A549 (cell line): Measurements from ENCODE around the gene SBNO2. TPM values are rescaled to one million over a fixed set of nuclear protein-coding genes. Genes with fewer than 3 reads are reported as not detected.

Experiments used
- ATAC-seq, 2 experiments: fragments of 200-7000 bp in 1 of 2; fragments of >200 bp in 1 of 2; cut with Nextera tagmentation in 1 of 2; cut with Tn5 transposase in 1 of 2; 3 replicates each; pipeline versions ENCODE4 v1.8.0 to v1.9.1; 2018 to 2020; ENCODE audit warnings: mild to moderate bottlenecking in 1 of 2, moderate library complexity in 1 of 2
- CTCF ChIA-PET: fragments of 300-600 bp; sonication (Branson Sonifier 250); formaldehyde crosslinking; extraction: SDS; loops from one replicate; lab custom pipeline; 2021; ENCODE audit warnings: antibody characterized with exemption, inconsistent platforms; lab: Yijun Ruan, JAX
- POLR2A ChIA-PET: fragments of 350-600 bp; formaldehyde crosslinking; extraction: SDS; loops from one replicate; lab custom pipeline; 2021; ENCODE audit warnings: antibody characterized with exemption, inconsistent platforms; lab: Yijun Ruan, JAX
- DNase-seq, 2 experiments: peaks; one replicate each; pipeline versions ENCODE4 v3.0.0 to v3.0.0-alpha.2; 2011 to 2016; ENCODE audit warnings: low read depth in 1 of 2, low spot score in 1 of 2
- FAIRE-seq: peaks from 2 replicates; lab custom pipeline; 2011; peaks lifted over from hg19 to GRCh38; lab: Jason Lieb, UNC
- H3K27ac ChIP-seq, 2 experiments: fragments of >200 bp; sonication (Bioruptor Twin); formaldehyde crosslinking; 3 replicates each; pipeline ENCODE4 v1.5.1; 2016 to 2017
- H3K4me1 ChIP-seq: fragments of >200 bp; sonication (Bioruptor Twin); formaldehyde crosslinking; 3 replicates; pipeline ENCODE4 v1.6.1; 2016
- H3K4me2 ChIP-seq: fragments of >200 bp; sonication (Bioruptor Twin); formaldehyde crosslinking; 3 replicates; pipeline ENCODE4 v1.6.1; 2016
- H3K4me3 ChIP-seq: fragments of >200 bp; sonication (Bioruptor Twin); formaldehyde crosslinking; 3 replicates; pipeline ENCODE4 v1.5.1; 2016
- H3K9me3 ChIP-seq: fragments of >200 bp; sonication (Bioruptor Twin); formaldehyde crosslinking; 3 replicates; pipeline ENCODE4 v1.6.1; 2016
- CHD4 ChIP-seq: fragments of 200-600 bp; sonication (generic); IDR thresholded peaks from 2 replicates; pipeline ENCODE4 v1.6.1; 2016; ENCODE audit warnings: antibody characterized with exemption, mild to moderate bottlenecking, borderline replicate concordance
- FOSL2 ChIP-seq, 2 experiments: fragments of 450-650 bp in 1 of 2; fragments of >200 bp in 1 of 2; sonication (Bioruptor Twin) in 1 of 2; formaldehyde crosslinking; IDR thresholded peaks; 2 replicates each; pipeline versions ENCODE4 v1.5.0 to v1.6.1; 2016 to 2020; ENCODE audit warnings: mild to moderate bottlenecking in 1 of 2, moderate library complexity in 1 of 2
- HDAC2 ChIP-seq: fragments of 200-600 bp; sonication (generic); IDR thresholded peaks from 2 replicates; pipeline ENCODE4 v1.6.1; 2016
- HOXB5 ChIP-seq: fragments of 250-450 bp; sonication (Bioruptor Pico); IDR thresholded peaks from 2 replicates; pipeline ENCODE4 v1.5.0; 2020; ENCODE audit warnings: mild to moderate bottlenecking, moderate library complexity
- JUN ChIP-seq, 2 experiments: fragments of >200 bp; sonication (Bioruptor Twin); formaldehyde crosslinking; IDR thresholded peaks; 2 replicates in 1 of 2; 3 replicates in 1 of 2; pipeline ENCODE4 v1.6.1; 2016 to 2017
- KDM1A ChIP-seq: fragments of 200-600 bp; sonication (generic); IDR thresholded peaks from 2 replicates; pipeline ENCODE4 v1.6.1; 2016; ENCODE audit warnings: low read depth, mild to moderate bottlenecking
- KDM5A ChIP-seq: fragments of 200-600 bp; sonication (generic); IDR thresholded peaks from 2 replicates; pipeline ENCODE4 v1.6.1; 2016; ENCODE audit warnings: antibody characterized with exemption, mild to moderate bottlenecking
- NPAS2 ChIP-seq: fragments of 250-450 bp; sonication (Bioruptor Pico); IDR thresholded peaks from 2 replicates; pipeline ENCODE4 v1.8.0; 2022; ENCODE audit warnings: mild to moderate bottlenecking, moderate library complexity, borderline replicate concordance
- POLR2A ChIP-seq: IDR thresholded peaks from 2 replicates; pipeline ENCODE4 v1.6.1; 2012; ENCODE audit warnings: mild to moderate bottlenecking, low read length
- RARB ChIP-seq: fragments of 250-450 bp; sonication (Bioruptor Pico); IDR thresholded peaks from 2 replicates; pipeline ENCODE4 v1.8.0; 2021; ENCODE audit warnings: mild to moderate bottlenecking, moderate library complexity
- RCOR1 ChIP-seq: fragments of 150-350 bp; IDR thresholded peaks from 2 replicates; pipeline ENCODE4 v1.6.1; 2014; ENCODE audit warnings: antibody characterized with exemption, low read length, low read depth
- RFX5 ChIP-seq: fragments of 450-650 bp; IDR thresholded peaks from 2 replicates; pipeline ENCODE4 v1.7.1; 2014; ENCODE audit warnings: antibody characterized with exemption, mild to moderate bottlenecking, moderate library complexity
- RNF2 ChIP-seq: fragments of 200-600 bp; sonication (generic); IDR thresholded peaks from 2 replicates; pipeline ENCODE4 v1.6.1; 2016; ENCODE audit warnings: low read depth, mild to moderate bottlenecking, antibody characterized with exemption, moderate library complexity, borderline replicate concordance
- TFCP2L1 ChIP-seq: fragments of 250-450 bp; sonication (Bioruptor Pico); IDR thresholded peaks from 2 replicates; pipeline ENCODE4 v1.5.0; 2021; ENCODE audit warnings: mild to moderate bottlenecking
- TP53 ChIP-seq: fragments of 250-450 bp; sonication (Bioruptor Pico); IDR thresholded peaks from 2 replicates; pipeline ENCODE4 v1.5.0; 2021; ENCODE audit warnings: mild to moderate bottlenecking, moderate library complexity
- ZFP36 ChIP-seq: fragments of 450-650 bp; IDR thresholded peaks from 2 replicates; pipeline ENCODE4 v1.6.1; 2014; ENCODE audit warnings: borderline replicate concordance; ENCODE audit not compliant: partially characterized antibody
- WGBS: methylation state at CpG from one replicate; pipeline ENCODE4 v1.1.6; 2017; ENCODE audit errors: missing lambda C conversion rate; 5-methylcytosine and 5-hydroxymethylcytosine counted together
- polyA plus RNA-seq, 4 experiments: library from polyadenylated mRNA; depleted of rRNA in 3 of 4; stranded (reverse); fragments of >200 nt; fragmentation: RNase III in 1 of 4; extraction: RNeasy Plus Mini Kit Qiagen cat#74134 plus additional on column Dnase treatment in 1 of 4; gene quantifications; 2 replicates in 3 of 4; 3 replicates in 1 of 4; pipeline ENCODE4 v1.2.3, GENCODE V29; 2011 to 2017
- TF ChIP-seq, protein P1 (sequence below): fragments of 250-450 bp; sonication (Bioruptor Pico); IDR thresholded peaks from 2 replicates; pipeline ENCODE4 v1.5.0; 2020; ENCODE audit warnings: low read depth, mild to moderate bottlenecking, moderate library complexity
- TF ChIP-seq, protein P2 (sequence below): fragments of 200-600 bp; sonication (generic); IDR thresholded peaks from 2 replicates; pipeline ENCODE4 v1.6.1; 2016; ENCODE audit warnings: antibody characterized with exemption, mild to moderate bottlenecking, moderate library complexity
- TF ChIP-seq, protein P3 (sequence below): fragments of 150-350 bp; IDR thresholded peaks from 2 replicates; pipeline ENCODE4 v1.6.1; 2014; ENCODE audit warnings: low read depth, mild to moderate bottlenecking, low read length
- TF ChIP-seq, protein P4 (sequence below): fragments of 450-650 bp; IDR thresholded peaks from 2 replicates; pipeline ENCODE4 v1.6.1; 2014; ENCODE audit warnings: antibody characterized with exemption

The SBNO2 gene
- polyA plus RNA-seq, 2 of the 4 experiments (the other 2 are of a cell fraction) = 6.8 to 27.0 TPM

DNA sequence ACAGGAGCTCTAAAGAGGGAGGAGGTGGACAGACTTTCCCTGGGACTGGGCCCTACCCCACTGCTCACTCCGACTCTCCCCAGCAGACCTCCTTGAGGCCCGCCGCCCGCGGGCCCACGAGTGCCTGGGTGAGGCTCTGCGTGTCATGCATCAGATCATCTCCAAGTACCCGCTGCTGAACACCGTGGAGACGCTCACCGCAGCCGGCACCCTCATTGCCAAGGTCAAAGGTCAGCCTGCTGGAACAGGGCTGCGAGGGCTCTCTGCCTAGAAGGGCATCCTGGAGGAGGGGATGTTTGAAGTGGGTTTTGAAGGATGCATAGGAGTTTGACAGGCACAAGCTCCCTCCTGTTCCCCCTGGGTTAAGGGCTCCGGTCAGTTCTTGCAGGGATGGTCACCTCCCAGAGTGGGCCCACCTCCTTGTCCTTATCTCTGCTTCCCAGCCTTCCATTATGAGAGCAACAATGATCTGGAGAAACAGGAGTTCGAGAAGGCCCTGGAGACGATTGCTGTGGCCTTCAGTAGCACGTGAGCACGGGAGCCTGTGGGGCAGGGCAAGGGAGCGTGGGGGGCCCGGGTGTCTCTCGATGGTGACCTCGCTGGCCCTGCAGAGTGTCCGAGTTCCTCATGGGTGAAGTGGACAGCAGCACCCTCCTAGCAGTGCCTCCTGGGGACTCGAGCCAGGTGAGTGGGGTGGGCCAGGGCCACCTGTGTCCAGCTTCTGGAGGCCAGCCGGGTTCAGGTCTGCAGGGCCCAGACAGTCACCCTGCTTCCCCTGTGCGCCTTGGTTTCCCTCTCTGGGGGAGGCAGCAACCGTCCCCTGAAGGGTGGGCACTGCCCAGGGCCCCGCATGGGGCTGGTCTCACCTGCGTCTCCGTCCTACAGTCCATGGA is 100.8 kb downstream of the SBNO2 start:
- Histone ChIP-seq H3K27ac (peak overlapping the region in 1 of 2 experiments; percentile 99; a peak in 1 of 6 replicates), H3K4me3 (no peak overlapping the region), H3K9me3 (no peaks in the 10 kb centered on the region), H3K4me2 (no peak overlapping the region; the same call in 2 of the 3 replicates), H3K4me1 (peaks cover 13% of the 10 kb centered on the region)
- TF ChIP-seq HOXB5 (CRISPR knock-in tag) (no peak), ZFP36 (peak; percentile 62)
- TF ChIP-seq, protein P1, sequence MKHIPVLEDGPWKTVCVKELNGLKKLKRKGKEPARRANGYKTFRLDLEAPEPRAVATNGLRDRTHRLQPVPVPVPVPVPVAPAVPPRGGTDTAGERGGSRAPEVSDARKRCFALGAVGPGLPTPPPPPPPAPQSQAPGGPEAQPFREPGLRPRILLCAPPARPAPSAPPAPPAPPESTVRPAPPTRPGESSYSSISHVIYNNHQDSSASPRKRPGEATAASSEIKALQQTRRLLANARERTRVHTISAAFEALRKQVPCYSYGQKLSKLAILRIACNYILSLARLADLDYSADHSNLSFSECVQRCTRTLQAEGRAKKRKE = no peak
- WGBS = 86% methylated on average over 21 of the region's 30 CpGs
- DNase-seq (no peak), FAIRE-seq (no peak), ATAC-seq (peak in 1 of 2 experiments; percentile 2; a peak in 1 of 6 replicates)
- ChIA-PET CTCF (interaction anchor here (1.6 kb wide), 1 partner anchor 8 kb away, joined by 4 read pairs; no protein-coding TSS in a partner anchor), POLR2A (interaction anchor here (0.5 kb wide), 1 partner anchor 24 kb away, joined by 3 read pairs; no protein-coding TSS in a partner anchor)

DNA sequence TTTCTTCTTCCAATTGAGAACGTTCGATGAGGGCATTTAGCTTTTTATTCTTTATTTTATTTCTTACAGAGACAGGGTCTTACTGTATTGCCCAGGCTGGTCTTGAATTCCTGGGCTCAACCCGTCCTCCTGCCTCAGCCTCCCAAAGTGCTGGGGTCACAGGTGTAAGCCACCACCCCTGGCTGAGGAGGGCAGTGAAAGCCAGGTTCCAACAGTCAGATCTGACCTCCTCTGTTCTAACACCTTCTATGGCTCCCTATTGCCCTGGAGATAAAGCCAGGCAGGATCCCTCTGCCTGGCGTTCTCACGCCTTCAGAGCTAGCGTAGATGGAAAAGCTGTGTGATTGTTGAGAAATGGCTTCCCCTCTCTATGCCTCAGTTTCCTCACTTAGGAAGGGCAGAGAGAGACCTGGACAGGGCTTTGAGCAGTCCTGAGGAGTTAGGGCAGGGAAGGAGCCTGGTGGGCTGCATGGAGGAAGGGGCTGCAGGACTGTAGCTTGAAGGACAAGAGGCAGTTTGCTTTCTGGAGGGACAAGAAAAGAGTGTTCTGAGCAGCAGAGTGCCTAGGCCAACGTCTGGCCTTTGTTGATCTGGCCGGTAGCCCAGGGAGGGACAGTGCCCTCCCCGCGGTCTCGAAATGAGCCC is 101.6 kb downstream of the SBNO2 start:
- POLR2A ChIA-PET = interaction anchor here (0.5 kb wide), 1 partner anchor 24 kb away, joined by 3 read pairs; no protein-coding TSS in a partner anchor
- H3K4me1 ChIP-seq = peaks cover 15% of the 10 kb centered on the region
- FAIRE-seq = no peak
- no peak for TF ChIP-seq KDM5A
- no peak for TF ChIP-seq CHD4
- TF ChIP-seq RCOR1 = no peak
- peak; percentile 86 for TF ChIP-seq ZFP36
- no peak for TF ChIP-seq RARB (CRISPR knock-in tag)
- no peak for TF ChIP-seq RFX5
- TF ChIP-seq, protein P1 = no peak
- TF ChIP-seq NPAS2 = no peak
- TF ChIP-seq KDM1A = peak; percentile 95
- TF ChIP-seq HDAC2 = peak; percentile 57; the same call in 1 of the 2 replicates
- no peak for TF ChIP-seq POLR2A
- no peak for TF ChIP-seq TFCP2L1
- TF ChIP-seq FOSL2 (IDR thresholded peaks at IDR 0.05) = no peak
- TF ChIP-seq FOSL2 (CRISPR knock-in tag; IDR thresholded peaks at IDR 0.05) = no peak
- no peak overlapping the region for H3K4me2 ChIP-seq
- CTCF ChIA-PET = interaction anchor here (0.8 to 2.7 kb wide), 4 partner anchors 8 to 167 kb away, joined by 3 to 13 read pairs (median 4); no protein-coding TSS in a partner anchor
- no peak for DNase-seq
- 85% methylated on average over 11 of the region's 11 CpGs for WGBS
- no peak overlapping the region for H3K27ac ChIP-seq
- ATAC-seq = no peak
- no peaks in the 10 kb centered on the region for H3K9me3 ChIP-seq
- no peak overlapping the region for H3K4me3 ChIP-seq

DNA sequence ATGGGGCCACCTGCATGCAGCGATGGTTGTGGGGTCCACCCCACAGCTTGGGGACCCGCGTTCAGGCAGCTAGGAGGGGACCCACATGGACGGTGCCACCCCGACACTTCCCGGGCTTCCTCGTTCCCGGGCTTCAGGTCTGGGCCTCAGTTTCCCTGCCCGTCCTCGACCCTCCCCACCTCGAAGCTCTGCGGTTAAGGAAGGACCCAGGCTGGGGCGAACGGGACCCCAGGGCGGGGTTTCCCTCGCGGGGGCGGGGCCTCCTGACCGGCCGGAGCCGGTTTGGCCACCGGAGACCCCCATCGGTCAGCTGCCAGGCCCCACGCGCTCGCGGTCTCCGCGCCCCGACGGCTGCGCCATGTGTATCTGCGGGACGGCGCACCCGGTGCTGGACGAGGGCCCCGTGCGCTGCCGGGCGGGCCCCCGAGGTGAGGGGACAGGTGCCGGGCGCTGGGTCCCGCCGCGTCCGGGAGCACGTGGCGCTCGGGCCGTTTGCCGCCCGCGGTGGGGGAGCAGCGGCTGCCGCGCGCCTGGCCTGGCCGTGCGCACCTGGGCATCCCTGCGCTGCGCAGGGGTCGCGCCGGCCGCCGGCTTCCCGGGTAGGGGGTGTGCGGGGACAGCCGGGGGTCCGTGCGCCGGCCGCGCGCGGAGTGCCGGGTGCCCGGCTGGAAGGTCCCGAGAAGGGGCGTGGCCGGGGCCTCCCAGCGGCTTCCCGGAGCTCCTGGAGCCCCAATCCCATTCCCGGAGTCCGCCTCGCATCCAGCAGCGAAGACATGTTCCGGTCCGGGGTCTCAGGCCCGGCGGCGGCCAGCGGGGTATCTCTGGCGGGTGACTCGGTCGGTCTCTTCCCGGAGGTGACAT is 102.9 kb downstream of the SBNO2 start:
- no peaks in the 10 kb centered on the region for H3K9me3 ChIP-seq
- no peak overlapping the region for H3K4me2 ChIP-seq
- DNase-seq (no peak), FAIRE-seq (no peak), ATAC-seq (no peak)
- H3K4me3 ChIP-seq = no peak overlapping the region
- 91% methylated on average over 12 of the region's 99 CpGs for WGBS
- H3K4me1 ChIP-seq = peaks cover 28% of the 10 kb centered on the region
- ChIA-PET CTCF (interaction anchor here (0.8 to 2.7 kb wide), 7 partner anchors 14 to 168 kb away, joined by 3 to 13 read pairs (median 3); no protein-coding TSS in a partner anchor), POLR2A (no interaction called here)
- TF ChIP-seq, protein P2, sequence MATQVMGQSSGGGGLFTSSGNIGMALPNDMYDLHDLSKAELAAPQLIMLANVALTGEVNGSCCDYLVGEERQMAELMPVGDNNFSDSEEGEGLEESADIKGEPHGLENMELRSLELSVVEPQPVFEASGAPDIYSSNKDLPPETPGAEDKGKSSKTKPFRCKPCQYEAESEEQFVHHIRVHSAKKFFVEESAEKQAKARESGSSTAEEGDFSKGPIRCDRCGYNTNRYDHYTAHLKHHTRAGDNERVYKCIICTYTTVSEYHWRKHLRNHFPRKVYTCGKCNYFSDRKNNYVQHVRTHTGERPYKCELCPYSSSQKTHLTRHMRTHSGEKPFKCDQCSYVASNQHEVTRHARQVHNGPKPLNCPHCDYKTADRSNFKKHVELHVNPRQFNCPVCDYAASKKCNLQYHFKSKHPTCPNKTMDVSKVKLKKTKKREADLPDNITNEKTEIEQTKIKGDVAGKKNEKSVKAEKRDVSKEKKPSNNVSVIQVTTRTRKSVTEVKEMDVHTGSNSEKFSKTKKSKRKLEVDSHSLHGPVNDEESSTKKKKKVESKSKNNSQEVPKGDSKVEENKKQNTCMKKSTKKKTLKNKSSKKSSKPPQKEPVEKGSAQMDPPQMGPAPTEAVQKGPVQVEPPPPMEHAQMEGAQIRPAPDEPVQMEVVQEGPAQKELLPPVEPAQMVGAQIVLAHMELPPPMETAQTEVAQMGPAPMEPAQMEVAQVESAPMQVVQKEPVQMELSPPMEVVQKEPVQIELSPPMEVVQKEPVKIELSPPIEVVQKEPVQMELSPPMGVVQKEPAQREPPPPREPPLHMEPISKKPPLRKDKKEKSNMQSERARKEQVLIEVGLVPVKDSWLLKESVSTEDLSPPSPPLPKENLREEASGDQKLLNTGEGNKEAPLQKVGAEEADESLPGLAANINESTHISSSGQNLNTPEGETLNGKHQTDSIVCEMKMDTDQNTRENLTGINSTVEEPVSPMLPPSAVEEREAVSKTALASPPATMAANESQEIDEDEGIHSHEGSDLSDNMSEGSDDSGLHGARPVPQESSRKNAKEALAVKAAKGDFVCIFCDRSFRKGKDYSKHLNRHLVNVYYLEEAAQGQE = no peak
- TF ChIP-seq JUN (IDR thresholded peaks at IDR 0.05) (no peak), RNF2 (no peak), TP53 (CRISPR knock-in tag) (no peak)
- TF ChIP-seq, protein P3, sequence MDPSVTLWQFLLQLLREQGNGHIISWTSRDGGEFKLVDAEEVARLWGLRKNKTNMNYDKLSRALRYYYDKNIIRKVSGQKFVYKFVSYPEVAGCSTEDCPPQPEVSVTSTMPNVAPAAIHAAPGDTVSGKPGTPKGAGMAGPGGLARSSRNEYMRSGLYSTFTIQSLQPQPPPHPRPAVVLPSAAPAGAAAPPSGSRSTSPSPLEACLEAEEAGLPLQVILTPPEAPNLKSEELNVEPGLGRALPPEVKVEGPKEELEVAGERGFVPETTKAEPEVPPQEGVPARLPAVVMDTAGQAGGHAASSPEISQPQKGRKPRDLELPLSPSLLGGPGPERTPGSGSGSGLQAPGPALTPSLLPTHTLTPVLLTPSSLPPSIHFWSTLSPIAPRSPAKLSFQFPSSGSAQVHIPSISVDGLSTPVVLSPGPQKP = no peak
- TF ChIP-seq, protein P4, sequence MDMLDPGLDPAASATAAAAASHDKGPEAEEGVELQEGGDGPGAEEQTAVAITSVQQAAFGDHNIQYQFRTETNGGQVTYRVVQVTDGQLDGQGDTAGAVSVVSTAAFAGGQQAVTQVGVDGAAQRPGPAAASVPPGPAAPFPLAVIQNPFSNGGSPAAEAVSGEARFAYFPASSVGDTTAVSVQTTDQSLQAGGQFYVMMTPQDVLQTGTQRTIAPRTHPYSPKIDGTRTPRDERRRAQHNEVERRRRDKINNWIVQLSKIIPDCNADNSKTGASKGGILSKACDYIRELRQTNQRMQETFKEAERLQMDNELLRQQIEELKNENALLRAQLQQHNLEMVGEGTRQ = no peak
- H3K27ac ChIP-seq = no peak overlapping the region
